NCI-H82 (cell line): ENCODE data around the gene MYBPC3.
"Not testable (repeated sequence)": the region's sequence is repeated elsewhere in the genome, so short reads cannot be mapped to it uniquely, and the experiment has no call there.

ENCODE experiments used
- DNase-seq: peaks from one replicate; lab custom pipeline; 2025; lab: John Stamatoyannopoulos, UW

MYBPC3 gene

DNA sequence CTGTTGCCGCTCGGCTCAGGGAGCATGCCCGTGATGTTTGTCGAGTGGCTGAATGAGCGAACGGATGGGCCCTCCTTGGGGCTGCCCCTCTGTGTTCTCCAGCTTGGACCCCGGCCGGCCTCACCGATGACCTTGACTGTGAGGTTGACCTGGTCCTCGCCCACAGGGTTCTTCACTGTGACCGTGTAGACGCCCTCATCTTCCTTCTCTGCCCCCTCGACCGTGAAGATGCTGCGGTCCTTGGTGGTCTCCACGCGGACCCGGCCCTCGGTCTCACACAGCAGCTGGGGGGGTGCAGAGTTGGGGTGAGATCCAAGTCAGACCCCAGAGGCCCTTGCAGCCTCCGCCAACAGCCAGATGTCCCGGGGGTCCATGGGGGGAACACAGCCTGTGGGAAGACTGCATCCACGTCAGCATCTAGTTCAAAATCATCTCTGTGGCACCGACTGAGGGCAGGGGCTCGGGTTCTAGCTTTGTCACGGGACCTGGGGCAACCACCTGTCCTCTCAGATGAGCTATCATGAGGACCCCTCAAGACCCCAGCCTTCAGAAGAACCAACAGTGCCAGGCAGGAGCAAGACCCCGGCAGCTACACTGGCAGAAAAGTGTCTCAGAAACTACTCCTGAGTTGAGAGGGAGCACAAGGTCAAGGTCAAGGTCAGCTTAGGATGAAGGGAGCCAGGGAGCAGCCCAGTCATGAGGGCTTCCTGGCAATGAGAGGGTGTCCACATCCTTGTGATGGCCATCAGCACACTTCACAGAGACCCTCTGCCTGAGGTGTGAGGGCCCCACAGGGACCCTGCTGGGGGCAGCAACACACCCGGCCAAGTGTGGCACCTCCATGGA lies 13.9 kb downstream of the MYBPC3 start:
- DNase-seq = no peak

DNA sequence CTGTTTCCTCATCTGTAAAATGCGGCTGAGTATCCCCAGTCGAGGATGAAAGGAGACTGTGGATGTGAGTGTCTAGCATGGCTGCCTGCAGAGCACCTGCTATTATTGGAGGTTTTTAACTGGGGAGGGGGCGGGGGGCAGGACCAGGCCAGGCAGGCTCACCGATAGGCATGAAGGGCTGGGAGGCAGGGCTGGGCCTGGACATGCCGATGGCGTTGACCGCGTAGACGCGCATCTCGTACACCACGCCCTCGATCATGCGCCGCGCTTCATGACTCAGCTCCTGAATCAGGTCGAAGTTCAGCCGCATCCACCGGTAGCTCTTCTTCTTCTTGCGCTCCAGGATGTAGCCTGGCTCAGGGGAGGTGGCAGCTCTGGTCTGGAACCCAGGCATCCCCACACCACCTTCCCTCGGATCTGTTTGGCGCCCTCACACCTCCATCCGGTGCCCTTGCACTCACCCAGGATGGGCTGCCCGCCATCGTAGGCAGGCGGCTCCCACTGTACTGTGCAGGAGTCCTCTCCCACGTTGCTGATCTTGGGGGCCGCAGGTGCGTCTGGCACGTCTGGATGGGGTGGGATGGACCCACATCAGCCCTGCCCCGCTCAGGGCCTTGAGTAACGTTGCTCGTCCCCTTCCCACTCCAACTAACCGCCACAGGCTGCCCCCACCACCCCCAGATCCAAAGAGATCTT lies 15.1 kb downstream of the MYBPC3 start:
- no peak for DNase-seq

DNA sequence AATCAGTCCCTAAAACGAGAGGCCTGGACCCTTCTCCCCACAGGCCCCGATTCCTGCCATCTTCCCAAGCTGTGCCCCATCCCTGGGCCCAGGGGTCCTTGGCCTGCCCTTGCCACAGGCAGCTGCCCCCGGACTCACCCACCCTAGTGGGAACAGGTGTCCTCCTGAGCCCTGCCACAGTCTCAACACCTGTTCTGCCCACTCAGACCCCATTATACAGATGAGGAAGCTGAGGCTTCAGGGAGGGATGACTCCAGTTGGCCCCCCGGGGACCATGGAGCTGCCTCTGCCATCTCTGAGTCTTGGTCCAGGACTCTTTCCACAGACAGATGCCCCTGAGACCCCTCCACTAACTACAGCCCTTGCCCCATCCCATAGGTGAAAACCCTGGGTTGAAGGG lies 15.9 kb downstream of the MYBPC3 start:
- no peak for DNase-seq

DNA sequence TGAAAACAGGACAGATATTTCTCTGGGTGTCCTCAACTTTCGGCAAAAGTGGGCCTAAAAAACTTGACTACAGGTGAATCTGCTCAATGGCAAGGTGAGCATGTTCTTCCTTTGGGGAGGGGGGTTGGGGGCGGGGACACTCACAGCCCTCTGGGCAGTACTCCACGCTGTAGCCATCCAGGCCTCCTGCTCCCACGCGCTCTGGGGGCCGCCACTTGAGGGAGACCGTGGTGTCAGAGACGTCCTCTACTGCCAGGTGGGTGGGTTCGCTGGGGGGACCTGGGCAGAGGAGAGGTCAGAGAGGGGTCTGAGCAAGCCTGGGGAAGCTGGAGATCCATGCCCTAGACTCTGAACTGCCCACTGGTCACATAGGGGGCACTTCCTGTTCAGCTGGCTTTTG lies 16.8 kb downstream of the MYBPC3 start:
- DNase-seq = no peak

DNA sequence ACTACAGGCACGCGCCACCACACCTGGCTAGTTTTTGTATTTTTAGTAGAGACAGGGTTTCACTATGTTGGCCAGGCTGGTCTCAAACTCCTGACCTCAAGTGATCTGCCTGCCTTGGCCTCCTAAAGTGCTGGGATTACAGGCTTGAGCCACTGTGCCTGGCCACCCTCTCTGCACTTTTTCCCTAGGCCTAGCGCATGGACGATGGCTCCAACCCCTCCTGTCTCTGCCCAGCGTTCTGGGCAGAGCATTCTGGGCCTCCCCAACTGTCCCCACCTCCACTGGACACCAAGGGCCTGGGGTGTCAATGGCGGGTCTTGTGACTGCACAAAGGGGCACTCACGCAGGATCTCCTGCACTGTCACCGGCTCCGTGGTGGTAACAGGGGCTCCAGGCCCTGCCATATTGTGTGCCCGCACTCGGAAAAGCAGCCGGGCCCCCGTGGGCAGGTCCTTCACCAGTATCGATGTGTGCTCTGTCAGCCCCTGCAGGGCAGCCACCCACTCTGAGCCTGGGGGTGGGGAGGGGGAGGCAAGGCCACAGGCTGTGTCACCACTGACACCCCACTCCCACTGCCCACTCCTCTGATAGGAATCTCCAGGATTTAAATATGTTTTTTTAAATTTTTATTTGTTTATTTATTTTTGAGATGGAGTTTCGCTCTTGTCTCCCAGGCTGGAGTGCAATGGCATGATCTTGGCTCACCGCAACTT lies 17.6 kb downstream of the MYBPC3 start:
- DNase-seq = not testable (repeated sequence)

DNA sequence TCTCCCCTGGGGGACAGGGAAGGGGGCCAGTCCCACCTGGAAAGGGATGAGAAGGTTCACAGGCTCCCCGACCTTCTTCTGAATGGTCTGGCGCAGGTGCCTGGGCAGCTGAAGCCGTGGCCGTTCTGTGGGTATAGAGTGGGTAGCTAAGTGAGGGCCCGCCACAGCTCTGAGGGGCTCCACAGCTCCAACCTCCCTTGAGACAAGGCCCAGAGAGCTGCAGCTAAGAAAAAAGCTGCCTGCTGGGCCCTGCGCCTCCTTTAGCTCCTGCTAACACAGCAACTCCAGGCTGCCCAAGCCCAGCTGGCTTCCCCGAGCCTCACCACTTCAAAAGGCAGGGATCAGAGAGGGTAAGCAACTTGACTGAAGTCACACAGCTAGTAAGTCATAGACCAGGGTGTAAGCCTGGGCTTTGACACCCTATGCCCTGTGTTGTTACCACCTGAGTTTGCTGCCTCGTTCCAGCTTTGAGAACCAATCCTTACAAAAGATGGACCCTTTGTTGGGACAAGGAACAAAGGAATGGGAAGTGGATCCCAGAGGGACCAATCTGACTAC lies 18.5 kb downstream of the MYBPC3 start:
- DNase-seq = no peak

DNA sequence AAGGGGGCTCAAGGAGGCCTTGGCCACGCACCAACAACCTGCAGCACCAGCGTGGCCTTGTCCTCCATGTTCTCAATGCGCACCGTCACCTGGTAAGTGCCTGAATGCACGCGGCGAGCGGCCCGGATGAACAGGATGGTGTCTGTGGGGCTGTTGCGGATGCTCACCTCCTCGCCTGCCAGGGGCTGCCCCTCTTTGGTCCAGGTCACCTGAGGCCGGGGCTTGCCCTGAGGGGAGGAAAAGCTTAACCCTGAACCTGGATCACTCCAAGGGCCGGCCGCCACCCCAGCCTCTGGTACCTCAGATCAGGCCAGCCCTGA lies 19.0 kb downstream of the MYBPC3 start:
- no peak for DNase-seq

DNA sequence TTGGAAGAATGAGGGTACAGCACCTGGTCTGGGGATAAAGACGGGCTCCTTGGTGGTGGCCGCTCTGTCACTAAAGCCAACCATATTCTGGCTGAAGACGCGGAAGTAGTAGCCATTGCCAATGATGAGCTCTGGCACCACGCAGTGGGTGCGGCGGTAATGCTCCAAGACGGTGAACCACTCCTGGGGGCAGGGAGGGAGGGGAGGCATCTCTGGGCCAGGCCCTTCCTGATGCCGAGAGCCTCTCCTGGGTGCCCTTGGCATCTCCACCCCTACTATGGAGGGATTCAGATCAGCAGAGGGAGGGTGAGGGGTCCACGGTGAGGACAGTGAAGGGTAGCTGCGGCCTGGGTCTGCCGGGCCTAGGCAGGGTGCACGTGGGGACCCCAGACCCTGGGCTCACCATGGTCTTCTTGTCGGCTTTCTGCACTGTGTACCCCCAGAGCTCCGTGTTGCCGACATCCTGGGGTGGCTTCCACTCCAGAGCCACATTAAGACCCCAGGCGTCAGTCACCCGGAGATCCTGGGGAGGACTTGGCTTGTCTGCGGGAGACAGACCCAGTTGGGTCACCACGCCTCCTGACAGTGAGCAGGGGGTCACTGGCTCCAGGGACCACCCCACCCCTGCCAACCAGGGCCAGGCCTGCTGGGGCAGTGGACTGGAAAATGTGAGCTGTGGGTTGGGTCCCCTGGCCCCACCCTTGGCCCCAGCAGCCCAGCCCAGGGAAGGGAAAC lies 19.5 kb downstream of the MYBPC3 start:
- no peak for DNase-seq

DNA sequence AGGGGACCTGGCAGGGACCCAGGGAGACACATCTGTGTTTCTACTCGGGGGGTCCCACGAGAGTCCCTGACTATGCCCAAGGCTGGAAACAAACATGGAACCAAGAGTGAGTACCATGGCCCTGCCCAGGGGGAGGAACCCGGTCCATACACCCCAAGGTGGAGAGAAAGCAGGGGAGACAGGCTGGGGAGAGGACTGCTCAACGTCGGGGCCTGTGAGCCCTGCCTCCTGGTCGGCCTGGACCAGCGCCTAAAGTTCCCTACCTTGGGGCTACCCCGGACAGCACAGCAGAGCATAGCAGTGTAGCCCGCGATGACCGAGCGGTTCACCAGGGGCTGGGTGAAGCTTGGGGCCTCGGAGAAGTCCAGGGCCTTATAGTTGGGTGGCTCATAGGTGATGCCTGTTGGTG lies 20.2 kb downstream of the MYBPC3 start:
- no peak for DNase-seq

DNA sequence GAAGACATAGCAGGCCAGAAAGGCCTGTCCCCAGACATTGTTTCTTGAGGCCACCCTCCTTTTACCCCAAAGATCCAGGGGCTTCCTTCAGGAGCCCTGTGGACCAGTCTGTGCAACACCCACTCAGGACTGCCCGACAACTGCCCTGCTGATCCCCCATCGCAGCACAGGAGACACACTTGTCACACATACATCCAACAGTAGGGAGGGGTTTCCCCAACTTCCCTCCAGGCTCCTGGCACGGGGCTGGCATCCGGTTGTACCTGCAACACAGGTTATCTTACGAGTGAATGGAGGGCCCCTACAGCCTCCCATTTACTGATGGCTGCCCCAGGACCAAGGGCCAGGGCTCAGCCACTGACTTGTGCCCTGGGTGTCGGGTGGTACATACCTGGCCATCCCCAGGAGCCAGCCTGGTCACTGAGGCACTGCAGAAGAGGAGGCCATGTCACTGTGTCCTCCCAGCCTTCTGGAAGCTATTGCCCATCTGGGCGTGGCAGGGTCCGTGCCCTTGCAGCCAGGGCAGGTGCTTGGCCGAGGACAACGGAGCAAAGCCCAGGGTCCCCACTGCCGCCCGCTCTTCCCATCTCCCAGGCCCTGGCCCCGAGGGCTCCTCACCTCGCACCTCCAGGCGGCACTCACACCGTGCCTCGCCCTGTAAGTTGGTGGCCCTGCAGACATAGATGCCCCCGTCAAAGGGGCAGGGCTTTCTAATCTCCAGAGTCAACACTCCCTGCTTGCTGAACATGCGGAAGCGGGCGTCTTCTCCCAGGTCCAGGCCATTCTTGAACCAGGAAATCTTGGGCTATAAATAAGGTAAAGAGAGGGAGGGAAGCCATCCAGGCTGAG lies 20.8 kb downstream of the MYBPC3 start:
- no peak for DNase-seq

DNA sequence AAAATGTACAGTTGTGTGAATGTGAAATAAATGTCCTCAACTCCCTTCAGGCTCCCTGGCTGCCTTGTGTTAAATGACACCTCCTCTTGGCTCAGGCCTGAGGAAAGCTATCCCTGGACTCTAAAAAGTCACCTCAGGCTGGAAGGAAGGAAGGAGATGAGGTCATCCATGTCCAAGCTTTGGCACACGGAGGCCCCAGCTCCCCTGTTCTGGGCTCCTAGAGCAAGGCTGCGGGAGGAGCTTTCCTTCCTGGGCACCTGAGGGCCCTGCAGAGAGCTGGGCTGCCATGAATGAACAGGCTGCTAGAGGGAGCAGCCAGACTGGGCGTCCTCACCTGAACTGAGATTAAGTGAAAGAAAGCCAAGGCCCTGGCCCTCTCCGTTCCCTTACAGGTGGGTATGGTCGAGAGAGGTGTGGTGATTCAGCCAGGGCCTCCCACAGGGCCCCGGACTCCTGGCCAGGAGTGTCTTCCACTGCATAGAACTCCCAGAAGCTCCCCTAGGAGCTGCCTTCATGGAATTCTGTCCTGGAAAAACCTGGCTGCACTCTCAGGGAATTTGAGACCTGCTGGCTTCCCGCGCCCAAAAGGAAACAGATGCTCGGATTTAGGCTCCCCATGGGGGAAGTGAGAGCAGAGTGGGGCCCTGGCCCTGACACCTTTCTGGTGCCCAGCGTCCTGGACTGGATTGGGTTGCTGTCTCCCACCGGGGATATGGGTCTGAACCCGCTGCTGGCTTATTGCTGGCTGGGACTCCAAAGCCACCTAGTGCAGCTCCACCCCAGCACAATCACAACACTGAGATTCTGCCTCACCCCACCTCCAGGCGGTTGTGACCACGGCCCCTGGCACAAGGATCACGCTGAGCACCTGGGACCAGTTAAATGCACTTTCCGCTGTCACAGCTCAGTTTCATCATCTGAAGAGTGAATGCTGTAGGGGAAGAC lies 22.2 kb downstream of the MYBPC3 start:
- DNase-seq = peak; percentile 36

DNA sequence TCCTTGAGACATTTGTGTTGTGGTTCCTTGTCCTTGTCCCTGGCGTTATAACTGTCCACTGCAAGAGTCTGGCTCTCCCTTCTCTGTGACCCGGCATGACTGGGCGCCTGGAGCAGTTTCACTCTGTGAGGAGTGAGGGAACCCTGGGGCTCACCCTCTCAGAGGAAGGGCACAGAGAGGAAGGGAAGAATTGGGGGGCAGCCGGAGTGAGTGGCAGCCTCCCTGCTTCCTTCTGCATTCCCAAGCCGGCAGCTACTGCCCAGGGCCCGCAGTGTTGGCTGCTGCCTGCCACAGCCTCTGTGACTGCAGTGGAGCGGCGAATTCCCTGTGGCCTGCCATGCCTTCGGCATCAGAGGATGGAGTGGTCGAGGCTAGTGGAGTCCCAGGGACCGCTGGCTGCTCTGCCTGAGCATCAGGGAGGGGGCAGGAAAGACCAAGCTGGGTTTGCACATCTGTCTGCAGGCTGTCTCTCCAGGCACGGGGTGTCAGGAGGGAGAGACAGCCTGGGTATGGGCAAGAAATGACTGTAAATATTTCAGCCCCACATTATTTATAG lies 23.0 kb downstream of the MYBPC3 start:
- no peak for DNase-seq

DNA sequence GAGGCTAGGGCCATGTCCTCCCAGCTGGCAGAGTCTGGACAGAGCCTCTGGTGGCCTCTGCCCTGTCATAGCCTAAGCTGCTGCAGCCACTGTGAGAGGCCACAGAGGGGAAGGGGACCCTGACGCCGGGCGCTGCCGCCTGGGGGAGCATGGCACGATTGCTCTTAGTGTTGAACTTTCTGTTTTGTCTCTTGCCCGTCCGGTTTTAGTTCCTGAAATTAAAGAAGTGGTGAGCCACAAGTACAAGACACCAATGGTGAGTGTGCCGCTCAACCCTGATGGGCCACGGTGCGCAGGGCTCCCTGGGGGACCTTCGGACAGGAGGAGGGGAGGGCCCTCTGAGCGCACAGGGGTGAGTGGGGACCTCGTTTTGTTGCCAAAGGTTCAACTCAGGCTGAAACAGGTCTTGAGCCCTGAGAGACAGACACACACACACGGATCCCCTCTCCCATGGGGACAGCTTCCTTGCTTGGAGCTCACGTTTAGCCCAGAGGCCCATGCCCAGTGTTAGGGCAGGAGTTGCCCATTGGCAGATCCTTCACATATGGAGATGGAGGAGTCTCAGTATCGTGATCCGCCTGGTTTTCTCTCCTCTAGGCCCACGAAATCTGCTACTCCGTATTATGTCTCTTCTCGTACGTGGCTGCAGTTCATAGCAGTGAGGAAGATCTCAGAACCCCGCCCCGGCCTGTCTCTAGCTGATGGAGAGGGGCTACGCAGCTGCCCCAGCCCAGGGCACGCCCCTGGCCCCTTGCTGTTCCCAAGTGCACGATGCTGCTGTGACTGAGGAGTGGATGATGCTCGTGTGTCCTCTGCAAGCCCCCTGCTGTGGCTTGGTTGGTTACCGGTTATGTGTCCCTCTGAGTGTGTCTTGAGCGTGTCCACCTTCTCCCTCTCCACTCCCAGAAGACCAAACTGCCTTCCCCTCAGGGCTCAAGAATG lies 23.8 kb downstream of the MYBPC3 start:
- no peak for DNase-seq

DNA sequence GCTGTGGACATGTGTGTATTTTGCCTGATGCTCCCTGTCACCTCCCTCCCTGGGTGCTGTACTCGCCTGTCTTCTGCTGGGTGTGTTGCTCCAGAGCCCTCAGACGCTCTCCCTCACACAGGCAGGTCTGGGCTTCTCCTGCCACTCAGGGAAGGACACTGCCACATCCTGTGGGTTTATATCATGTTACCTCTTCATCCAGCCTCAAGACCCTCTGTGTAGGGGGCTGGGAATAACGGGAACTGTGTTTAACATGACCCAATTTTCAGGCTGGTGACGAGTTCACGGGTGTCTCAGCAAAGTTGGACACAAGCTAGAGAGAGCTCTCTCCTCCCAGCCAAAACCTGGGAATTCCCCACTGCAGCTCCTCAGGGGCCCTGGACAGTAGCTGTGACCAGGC lies 24.6 kb downstream of the MYBPC3 start:
- DNase-seq = no peak

DNA sequence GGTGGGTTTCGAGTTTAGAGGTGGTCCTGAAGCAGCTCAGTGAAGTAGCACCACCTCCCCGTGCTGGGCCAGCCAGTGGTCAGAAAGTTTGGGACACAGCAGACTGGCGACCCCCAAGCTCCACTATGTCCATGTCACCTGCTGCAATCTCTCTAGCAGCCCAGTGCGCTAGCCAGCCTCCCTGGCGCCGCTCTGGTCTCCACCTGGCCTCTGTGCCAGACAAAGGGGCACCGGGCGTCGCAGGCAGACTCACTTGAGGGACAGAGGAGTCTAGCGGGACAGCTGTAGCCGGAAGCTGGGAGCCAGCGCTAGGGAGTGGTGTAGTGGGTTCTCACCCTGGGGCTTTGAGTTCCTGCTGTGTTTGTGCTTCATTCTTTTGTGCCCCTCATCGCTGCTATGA lies 25.5 kb downstream of the MYBPC3 start:
- no peak for DNase-seq

DNA sequence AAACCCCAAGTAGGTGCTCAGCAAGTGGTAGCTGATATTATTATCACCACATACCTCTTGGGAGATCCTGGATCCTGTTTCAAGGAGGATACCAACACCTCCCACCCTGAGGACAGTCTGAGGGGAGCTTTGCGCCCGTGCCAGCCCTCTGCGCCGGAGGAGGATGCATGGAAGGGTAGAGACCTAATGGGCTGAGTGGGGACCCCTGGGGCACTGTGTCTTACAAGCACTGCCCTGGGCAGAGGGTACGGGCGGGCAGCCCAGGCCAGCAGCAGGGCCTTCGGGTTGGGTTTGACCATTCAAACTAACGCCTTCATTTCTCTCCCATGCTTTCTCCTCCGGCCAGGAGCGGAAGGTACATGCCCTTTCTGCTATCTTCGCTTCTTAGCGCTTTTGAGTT lies 26.3 kb downstream of the MYBPC3 start:
- no peak for DNase-seq

DNA sequence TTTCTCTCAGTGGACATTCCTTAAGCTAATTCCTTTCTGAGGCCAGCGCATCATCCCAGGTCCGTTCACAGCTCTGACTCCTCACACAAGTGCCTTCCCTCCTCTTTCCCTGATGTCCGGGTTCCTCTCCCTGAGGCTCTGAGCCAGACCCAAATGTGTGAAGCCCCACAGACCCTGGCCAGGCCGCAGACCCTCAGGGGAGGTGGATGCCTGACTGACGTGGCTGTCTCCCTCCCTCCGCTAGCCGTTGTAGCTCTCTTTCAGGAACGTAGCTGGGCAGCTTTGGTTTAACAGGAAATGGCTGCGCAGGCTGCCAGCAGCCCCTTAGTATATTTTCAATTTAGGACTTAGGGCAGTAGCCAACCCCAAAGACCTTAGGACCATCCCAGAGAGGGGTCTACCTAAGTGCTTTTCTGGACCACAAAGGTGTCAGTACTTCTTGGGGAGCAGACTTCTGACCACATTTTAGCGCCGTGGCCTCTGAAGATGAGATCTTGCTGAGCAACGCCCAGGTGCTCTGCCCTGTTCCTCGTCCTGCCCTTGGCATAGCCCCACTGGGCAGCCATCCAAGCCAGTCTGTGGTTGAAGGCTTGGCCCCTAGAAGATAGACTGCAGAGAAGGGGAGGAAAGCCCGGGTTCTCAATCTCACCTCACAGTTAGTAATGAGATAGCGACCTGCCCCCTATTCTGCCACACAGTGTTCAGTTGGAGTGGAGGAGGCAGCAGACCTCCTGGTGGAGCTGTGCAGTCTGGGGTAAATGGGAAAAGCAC lies 27.0 kb downstream of the MYBPC3 start:
- no peak for DNase-seq

DNA sequence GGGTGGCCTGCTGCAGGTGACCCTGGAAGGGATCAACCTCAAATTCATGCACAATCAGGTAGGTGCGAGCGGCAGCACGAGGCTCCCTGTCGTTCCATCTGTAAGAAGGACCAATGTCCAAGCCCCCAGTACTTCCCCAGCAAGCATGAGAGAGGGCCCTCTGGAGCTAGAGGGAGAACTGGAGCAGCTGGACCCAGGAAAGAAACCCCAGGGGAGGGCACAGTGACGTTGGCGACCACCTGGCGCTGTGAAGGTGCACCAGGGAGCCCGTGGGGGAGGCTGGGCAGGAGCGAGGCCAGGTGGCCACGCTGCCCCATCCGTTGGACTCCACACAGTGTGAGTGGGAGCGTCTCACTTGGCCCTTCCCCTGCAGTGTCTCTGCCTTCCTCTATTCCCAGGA lies 28.0 kb downstream of the MYBPC3 start:
- DNase-seq = no peak
